Vagina (tissue), 2 donors: ENCODE results near the gene LIAS. TPM values are rescaled to one million over a fixed set of nuclear protein-coding genes. Genes with fewer than 3 reads are reported as not detected.
"Not testable (repeated sequence)": the region's sequence is repeated elsewhere in the genome, so short reads cannot be mapped to it uniquely, and the experiment has no call there.

ENCODE experiments used
- DNase-seq, 2 donors: peaks; one replicate each; pipeline ENCODE4 v3.0.0-alpha.2; 2017; ENCODE audit errors: extremely low spot score in 2 of 2
- H3K27ac ChIP-seq: fragments of 200-600 bp; sonication (generic); one replicate; pipeline ENCODE4 v1.5.1; 2019
- H3K27me3 ChIP-seq: fragments of 200-600 bp; sonication (generic); one replicate; pipeline ENCODE4 v1.5.1; 2019
- H3K36me3 ChIP-seq, 2 donors: fragments of 200-600 bp; sonication (generic); one replicate each; pipeline ENCODE4 v1.5.1; 2017 to 2019
- H3K4me1 ChIP-seq: fragments of 200-600 bp; sonication (generic); one replicate; pipeline ENCODE4 v1.5.1; 2019
- H3K4me3 ChIP-seq, 2 donors: fragments of 200-600 bp; sonication (generic); 1 replicate in 1 of 2; 2 replicates in 1 of 2; pipeline ENCODE4 v1.5.1; 2016 to 2019
- H3K9me3 ChIP-seq: fragments of 200-600 bp; sonication (generic); one replicate; pipeline ENCODE4 v1.5.1; 2019
- CTCF ChIP-seq, 3 experiments: fragments of 450-650 bp in 2 of 3; fragments of 200-600 bp in 1 of 3; sonication (generic) in 1 of 3; IDR thresholded peaks; one replicate each; pipeline ENCODE4 v1.5.1; 2017 to 2019; ENCODE audit warnings: antibody characterized with exemption in 3 of 3, mild to moderate bottlenecking in 2 of 3, moderate library complexity in 2 of 3
- POLR2A ChIP-seq, 2 donors: fragments of 450-650 bp; IDR thresholded peaks; one replicate each; pipeline ENCODE4 v1.6.1; 2017; ENCODE audit warnings: antibody characterized with exemption in 2 of 2, mild to moderate bottlenecking in 2 of 2, moderate library complexity in 2 of 2
- POLR2AphosphoS5 ChIP-seq, 2 donors: sonication (generic); formaldehyde crosslinking; IDR thresholded peaks; one replicate each; pipeline ENCODE4 v1.9.0; 2017; ENCODE audit warnings: antibody characterized with exemption in 2 of 2, mild to moderate bottlenecking in 2 of 2, low read depth in 1 of 2; ENCODE audit not compliant: insufficient read depth in 1 of 2
- intact Hi-C: fragments of 100-400 bp; cut with DNase I; formaldehyde crosslinking; loops from one replicate; pipeline ENCODE4 v1.15.1; 2023
- total RNA-seq: library from RNA; depleted of rRNA; stranded (reverse); fragments of >200 nt; gene quantifications from one replicate; pipeline ENCODE4 v1.2.3, GENCODE V29; 2016

Gene LIAS
- 10.1 TPM for total RNA-seq

GRCh38 chr4:39458505-39459300 is at the start of gene LIAS, which contains the start of gene RPL9:
TSS of gene LIAS (plus strand) at chr4:39459056. CDS start at chr4:39459118, 62 bp downstream.
TSS of gene RPL9 (minus strand) at chr4:39458922. CDS start at chr4:39458439, 483 bp downstream.
- H3K9me3 ChIP-seq, result no peaks in the 10 kb centered on the region
- TF ChIP-seq CTCF (IDR thresholded peaks at IDR 0.05) (no peak), POLR2A (IDR thresholded peaks at IDR 0.05) (peak in 1 of 2 donors; percentile 88), POLR2AphosphoS5 (IDR thresholded peaks at IDR 0.05; ENCODE audit: insufficient read depth in 1 of 2, low read depth in 1 of 2) (peak; percentile 97 to 99)
- peaks cover 0 to 50% of the 10 kb centered on the region in 2 donors for H3K36me3 ChIP-seq
- H3K27ac ChIP-seq, result peak within 1 kb of the TSS; percentile 98
- H3K27me3 ChIP-seq, result no peaks in the 10 kb centered on the region
- peak within 1 kb of the TSS; percentile 80 to 90 for H3K4me3 ChIP-seq
- intact Hi-C loops, result loop anchor here (5.0 kb wide), 1 partner anchor 69 kb away; the partner anchor contains the start of gene UGDH
- peaks cover 36% of the 10 kb centered on the region for H3K4me1 ChIP-seq
- peak in 1 of 2 donors; percentile 99 for DNase-seq

- DNase-seq, result no peak
- Histone ChIP-seq H3K27me3 (no peaks in the 10 kb centered on the region), H3K4me3 (no peak overlapping the region), H3K4me1 (no peaks in the 10 kb centered on the region), H3K9me3 (no peaks in the 10 kb centered on the region), H3K27ac (no peak overlapping the region), H3K36me3 (no peaks in the 10 kb centered on the region)
- intact Hi-C loops, result no loop called here
- TF ChIP-seq POLR2AphosphoS5 (IDR thresholded peaks at IDR 0.05; ENCODE audit: insufficient read depth in 1 of 2, low read depth in 1 of 2) (no peak), CTCF (IDR thresholded peaks at IDR 0.05) (no peak), POLR2A (IDR thresholded peaks at IDR 0.05) (no peak)
These were observed 48.4 kb upstream of the LIAS start for GRCh38 chr4:39410415-39410814.

- H3K36me3 ChIP-seq, H3K27ac ChIP-seq, intact Hi-C loops, H3K27me3 ChIP-seq, H3K4me3 ChIP-seq, H3K4me1 ChIP-seq, H3K9me3 ChIP-seq, DNase-seq: not testable (repeated sequence)
These were observed 47.3 kb upstream of the LIAS start for GRCh38 chr4:39411561-39411960.

- H3K4me1 ChIP-seq, result no peaks in the 10 kb centered on the region
- H3K9me3 ChIP-seq, result no peaks in the 10 kb centered on the region
- no peaks in the 10 kb centered on the region for H3K27me3 ChIP-seq
- H3K27ac ChIP-seq, result no peak overlapping the region
- no peak for TF ChIP-seq POLR2AphosphoS5 (IDR thresholded peaks at IDR 0.05; ENCODE audit: insufficient read depth in 1 of 2, low read depth in 1 of 2)
- TF ChIP-seq CTCF (IDR thresholded peaks at IDR 0.05), result no peak
- no peak for TF ChIP-seq POLR2A (IDR thresholded peaks at IDR 0.05)
- intact Hi-C loops, result no loop called here
- H3K4me3 ChIP-seq, result no peak overlapping the region
- no peaks in the 10 kb centered on the region for H3K36me3 ChIP-seq
- no peak for DNase-seq
These were observed 43.1 kb upstream of the LIAS start for GRCh38 chr4:39415678-39416283.

GRCh38 chr4:39422247-39422646 is 36.6 kb upstream of the LIAS start:
- no peak for TF ChIP-seq CTCF (IDR thresholded peaks at IDR 0.05)
- TF ChIP-seq POLR2AphosphoS5 (IDR thresholded peaks at IDR 0.05; ENCODE audit: insufficient read depth in 1 of 2, low read depth in 1 of 2), result no peak
- TF ChIP-seq POLR2A (IDR thresholded peaks at IDR 0.05), result no peak
- H3K36me3 ChIP-seq, result no peaks in the 10 kb centered on the region
- intact Hi-C loops, result no loop called here
- no peak overlapping the region for H3K4me3 ChIP-seq
- no peak overlapping the region for H3K27ac ChIP-seq
- DNase-seq, result no peak
- H3K9me3 ChIP-seq, result no peaks in the 10 kb centered on the region
- no peaks in the 10 kb centered on the region for H3K4me1 ChIP-seq
- H3K27me3 ChIP-seq, result no peaks in the 10 kb centered on the region

GRCh38 chr4:39425297-39425696 is 33.6 kb upstream of the LIAS start:
- DNase-seq, H3K4me3 ChIP-seq, H3K4me1 ChIP-seq, H3K9me3 ChIP-seq, intact Hi-C loops, H3K36me3 ChIP-seq, H3K27ac ChIP-seq, H3K27me3 ChIP-seq: not testable (repeated sequence)
